Gastrocnemius medialis (tissue), 4 donors: ENCODE measurements around the gene DUSP3. TPM values are rescaled to one million over a fixed set of nuclear protein-coding genes. Genes with fewer than 3 reads are reported as not detected.
A peak's percentile ranks its signal among the peaks of the same experiment; 100 is the strongest.
"Not testable (repeated sequence)": the region's sequence is repeated elsewhere in the genome, so short reads cannot be mapped to it uniquely, and the experiment has no call there.

Experiments
- ATAC-seq, 2 donors: fragments of 150-250 bp; one replicate each; pipeline ENCODE4 v1.9.1; 2016
- DNase-seq, 2 donors: peaks; one replicate each; pipeline ENCODE4 v3.0.0-alpha.2; 2019
- H3K27ac ChIP-seq, 4 donors: fragments of 200-600 bp; sonication (generic); 1 replicate in 1 of 4; 2 replicates in 3 of 4; pipeline ENCODE4 v1.5.1; 2016 to 2018; ENCODE audit warnings: mild to moderate bottlenecking in 2 of 4, moderate library complexity in 1 of 4
- H3K27me3 ChIP-seq, 3 donors: fragments of 200-600 bp; sonication (generic) in 2 of 3; 1 replicate in 1 of 3; 2 replicates in 2 of 3; pipeline versions ENCODE4 v1.5.1 to v1.6.0; 2016 to 2019; ENCODE audit warnings: mild to moderate bottlenecking in 1 of 3, moderate library complexity in 1 of 3
- H3K36me3 ChIP-seq, 2 donors: fragments of 200-600 bp; sonication (generic) in 1 of 2; one replicate each; pipeline ENCODE4 v1.5.1; 2017 to 2018
- H3K4me1 ChIP-seq, 2 donors: fragments of 200-600 bp; sonication (generic) in 1 of 2; one replicate each; pipeline ENCODE4 v1.5.1; 2016 to 2017; ENCODE audit warnings: mild to moderate bottlenecking in 2 of 2
- H3K4me3 ChIP-seq, 4 donors: fragments of 200-600 bp; sonication (generic) in 3 of 4; 1 replicate in 1 of 4; 2 replicates in 3 of 4; pipeline ENCODE4 v1.5.1; 2016 to 2019; ENCODE audit warnings: mild to moderate bottlenecking in 2 of 4
- H3K9me3 ChIP-seq, 3 donors: fragments of 200-600 bp; sonication (generic) in 2 of 3; 1 replicate in 1 of 3; 2 replicates in 2 of 3; pipeline ENCODE4 v1.5.1; 2016 to 2019
- CTCF ChIP-seq, 5 experiments: fragments of 450-650 bp in 3 of 5; fragments of 200-600 bp in 2 of 5; sonication (generic) in 2 of 5; IDR thresholded peaks in 4 of 5; conservative IDR thresholded peaks in 1 of 5; 1 replicate in 4 of 5; 2 replicates in 1 of 5; pipeline ENCODE4 v1.5.1; 2016 to 2019; ENCODE audit warnings: antibody characterized with exemption in 5 of 5, mild to moderate bottlenecking in 3 of 5, moderate library complexity in 3 of 5
- POLR2A ChIP-seq, 2 donors: fragments of 450-650 bp; IDR thresholded peaks; one replicate each; pipeline ENCODE4 v1.6.1; 2017; ENCODE audit warnings: antibody characterized with exemption in 2 of 2, mild to moderate bottlenecking in 2 of 2, moderate library complexity in 2 of 2
- in situ Hi-C, 4 donors: fragments of 200-750 bp; cut with MboI; loops; one replicate each; pipeline versions ENCODE4 v1.15.0 to v1.8.0; 2017; ENCODE audit warnings: low sequenced_read_pairs in 4 of 4
- intact Hi-C: fragments of 100-400 bp; cut with DNase I; formaldehyde crosslinking; loops from one replicate; pipeline ENCODE4 v1.15.1; 2023; ENCODE audit warnings: low total_unique reads
- total RNA-seq, 4 donors: library from RNA; depleted of rRNA; stranded (reverse); fragments of >200 nt; gene quantifications; one replicate each; pipeline versions ENCODE4 v1.1.0 to v1.2.3, GENCODE V29; 2016

The DUSP3 gene
- total RNA-seq, 4 donors from 2014 or later, result 121 to 184 (median 145) TPM

GRCh38 chr17:43800736-43801135, 22.0 kb upstream of the DUSP3 start:
- ATAC-seq (no peak), DNase-seq (no peak)
- H3K27ac ChIP-seq, result no peak overlapping the region
- in situ Hi-C loops (no loop called here), intact Hi-C loops (no loop called here)
- no peak overlapping the region for H3K4me3 ChIP-seq
- H3K36me3 ChIP-seq, result no peaks in the 10 kb centered on the region
- no peaks in the 10 kb centered on the region for H3K9me3 ChIP-seq
- TF ChIP-seq CTCF (IDR thresholded peaks at IDR 0.05 in 4 of 5, conservative IDR thresholded peaks at IDR 0.05 in 1 of 5) (no peak), POLR2A (IDR thresholded peaks at IDR 0.05) (no peak)
- no peaks in the 10 kb centered on the region for H3K4me1 ChIP-seq
- no peaks in the 10 kb centered on the region for H3K27me3 ChIP-seq

- H3K27ac ChIP-seq, result no peak overlapping the region
- no peak for TF ChIP-seq CTCF (IDR thresholded peaks at IDR 0.05 in 4 of 5, conservative IDR thresholded peaks at IDR 0.05 in 1 of 5)
- no peak for TF ChIP-seq POLR2A (IDR thresholded peaks at IDR 0.05)
- DNase-seq (no peak), ATAC-seq (no peak)
- no peaks in the 10 kb centered on the region for H3K36me3 ChIP-seq
- intact Hi-C loops, result no loop called here
- no peaks in the 10 kb centered on the region for H3K9me3 ChIP-seq
- in situ Hi-C loops, result no loop called here
- H3K4me3 ChIP-seq, result no peak overlapping the region
- no peaks in the 10 kb centered on the region for H3K27me3 ChIP-seq
- no peaks in the 10 kb centered on the region for H3K4me1 ChIP-seq
Observed at GRCh38 chr17:43799047-43799446, 20.3 kb upstream of the DUSP3 start.

- H3K4me1 ChIP-seq, intact Hi-C loops, H3K27ac ChIP-seq, ATAC-seq, DNase-seq, H3K27me3 ChIP-seq, H3K4me3 ChIP-seq, H3K36me3 ChIP-seq, in situ Hi-C loops, H3K9me3 ChIP-seq: not testable (repeated sequence)
Observed at GRCh38 chr17:43798024-43798423, 19.2 kb upstream of the DUSP3 start.

- intact Hi-C loops, H3K27me3 ChIP-seq, DNase-seq, in situ Hi-C loops, H3K27ac ChIP-seq, H3K36me3 ChIP-seq, H3K4me3 ChIP-seq, H3K4me1 ChIP-seq, H3K9me3 ChIP-seq, ATAC-seq: not testable (repeated sequence)
Observed at GRCh38 chr17:43792668-43793067, 13.9 kb upstream of the DUSP3 start.

- H3K27me3 ChIP-seq, result no peaks in the 10 kb centered on the region
- TF ChIP-seq POLR2A (IDR thresholded peaks at IDR 0.05) (no peak), CTCF (IDR thresholded peaks at IDR 0.05 in 4 of 5, conservative IDR thresholded peaks at IDR 0.05 in 1 of 5) (no peak)
- no peak overlapping the region for H3K4me3 ChIP-seq
- intact Hi-C loops (no loop called here), in situ Hi-C loops (no loop called here)
- DNase-seq, result no peak
- H3K36me3 ChIP-seq, result no peaks in the 10 kb centered on the region
- no peaks in the 10 kb centered on the region for H3K9me3 ChIP-seq
- ATAC-seq, result peak; percentile 47 to 87
- peaks cover 0 to 4% of the 10 kb centered on the region in 2 donors for H3K4me1 ChIP-seq
- H3K27ac ChIP-seq, result no peak overlapping the region
Observed at GRCh38 chr17:43791589-43791988, 12.8 kb upstream of the DUSP3 start.

- in situ Hi-C loops (no loop called here), intact Hi-C loops (no loop called here)
- Histone ChIP-seq H3K4me1 (peaks cover 0 to 4% of the 10 kb centered on the region in 2 donors), H3K4me3 (no peak overlapping the region), H3K9me3 (no peaks in the 10 kb centered on the region), H3K36me3 (no peaks in the 10 kb centered on the region), H3K27ac (no peak overlapping the region), H3K27me3 (no peaks in the 10 kb centered on the region)
- DNase-seq (no peak), ATAC-seq (no peak)
- TF ChIP-seq POLR2A (IDR thresholded peaks at IDR 0.05) (no peak), CTCF (IDR thresholded peaks at IDR 0.05 in 4 of 5, conservative IDR thresholded peaks at IDR 0.05 in 1 of 5) (no peak)
Observed at GRCh38 chr17:43790311-43790940, 11.6 kb upstream of the DUSP3 start.
